WTC11 (cell line): ENCODE results near the gene FNDC7. TPM values are rescaled to one million over a fixed set of nuclear protein-coding genes. Genes with fewer than 3 reads are reported as not detected.

ENCODE experiments used
- ATAC-seq: fragments of 200-7000 bp; cut with Tn5 transposase; 2 replicates; pipeline ENCODE4 v1.10.0; 2021; ENCODE audit warnings: mild to moderate bottlenecking, moderate library complexity
- CTCF ChIA-PET: fragments of 300-600 bp; sonication (Branson Sonifier 250); formaldehyde crosslinking; loops from one replicate; lab custom pipeline; 2021; ENCODE audit warnings: antibody characterized with exemption; lab: Charles Lee
- POLR2A ChIA-PET: fragments of 350-600 bp; sonication (Branson Sonifier 250); formaldehyde crosslinking; loops from one replicate; lab custom pipeline; 2021; ENCODE audit warnings: antibody characterized with exemption; lab: Charles Lee
- DNase-seq: peaks from one replicate; pipeline ENCODE4 v3.0.0; 2021; ENCODE audit warnings: low spot score
- H3K27ac Mint-ChIP-seq: 2 replicates; pipeline ENCODE4 v1.8.0; 2021; ENCODE audit warnings: mixed read lengths
- H3K27me3 Mint-ChIP-seq: 2 replicates; pipeline ENCODE4 v1.8.0; 2021; ENCODE audit warnings: low read depth, mild to moderate bottlenecking, moderate library complexity, mixed read lengths
- H3K36me3 Mint-ChIP-seq: 2 replicates; pipeline ENCODE4 v1.8.0; 2021; ENCODE audit warnings: mixed read lengths
- H3K4me1 Mint-ChIP-seq: 2 replicates; pipeline ENCODE4 v1.8.0; 2022; ENCODE audit warnings: mixed read lengths
- H3K4me3 Mint-ChIP-seq: 2 replicates; pipeline ENCODE4 v1.8.0; 2021; ENCODE audit warnings: mild to moderate bottlenecking, moderate library complexity, mixed read lengths
- H3K9me3 Mint-ChIP-seq: 2 replicates; pipeline ENCODE4 v1.8.0; 2021; ENCODE audit warnings: mixed read lengths
- CREM ChIP-seq: sonication (generic); formaldehyde crosslinking; IDR thresholded peaks from 2 replicates; pipeline ENCODE4 v1.8.1; 2022; ENCODE audit warnings: mild to moderate bottlenecking, missing genetic modification reagents, moderate library complexity
- PRRX2 ChIP-seq: fragments of 250-450 bp; sonication (Bioruptor Pico); IDR thresholded peaks from 2 replicates; pipeline ENCODE4 v1.8.0; 2021; ENCODE audit warnings: mild to moderate bottlenecking
- ZMAT4 ChIP-seq: fragments of 250-450 bp; sonication (Bioruptor Pico); IDR thresholded peaks from 2 replicates; pipeline ENCODE4 v1.9.0; 2021; ENCODE audit warnings: mild to moderate bottlenecking
- total RNA-seq: library from RNA; stranded (reverse); gene quantifications from 3 replicates; pipeline ENCODE4 v1.2.3, GENCODE V29; 2021

The FNDC7 gene
- total RNA-seq, 1 experiment from 2014 or later: 0.28 TPM

DNA sequence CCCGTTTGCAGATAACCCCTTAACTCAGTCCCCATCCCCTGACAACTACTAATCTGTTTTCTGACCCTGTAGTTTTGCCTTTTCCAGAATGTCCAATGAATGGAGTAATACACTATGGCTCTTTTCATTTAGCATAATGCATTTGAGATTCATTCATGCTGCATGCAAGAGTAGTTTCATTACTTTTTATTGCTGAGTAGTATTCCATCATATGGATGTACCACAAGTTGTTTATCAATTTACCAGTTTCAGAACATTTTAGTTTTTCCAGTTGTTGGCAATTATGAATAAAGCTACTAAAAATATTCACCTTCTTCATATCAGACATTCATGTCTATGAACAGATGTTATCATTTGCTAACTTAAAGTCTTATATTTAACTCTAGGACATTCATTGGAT lies 79.1 kb downstream of the FNDC7 start:
- ATAC-seq (no peak), DNase-seq (no peak)
- TF ChIP-seq PRRX2 (CRISPR knock-in tag) (no peak), CREM (CRISPR knock-in tag) (no peak), ZMAT4 (CRISPR knock-in tag) (no peak)
- POLR2A ChIA-PET: no interaction called here
- Mint-ChIP-seq H3K9me3 (peaks cover 40% of the 10 kb centered on the region), H3K4me1 (no peaks in the 10 kb centered on the region), H3K27me3 (peaks cover under 1% of the 10 kb centered on the region; the same call in 1 of the 2 replicates), H3K27ac (no peak overlapping the region), H3K4me3 (no peak overlapping the region), H3K36me3 (peaks cover 70% of the 10 kb centered on the region)
- CTCF ChIA-PET: no interaction called here

Other genes with a start within 250 kb of the FNDC7 start
- 43.1 to 65.7 TPM (median 45.0 TPM) in 3 replicates for gene EEIG2, start 152.8 kb upstream of the FNDC7 start, total RNA-seq
- gene HENMT1, start 51.8 kb upstream of the FNDC7 start, total RNA-seq: 4.6 to 5.3 TPM (median 4.7 TPM) in 3 replicates
- 42.8 to 50.5 TPM (median 43.0 TPM) in 3 replicates for gene PRPF38B, start 20.6 kb upstream of the FNDC7 start, total RNA-seq
- gene STXBP3, start 33.8 kb downstream of the FNDC7 start, total RNA-seq: 26.1 to 30.2 TPM (median 26.5 TPM) in 3 replicates
- not detected in 3 replicates for gene AKNAD1, start 144.2 kb downstream of the FNDC7 start, total RNA-seq
- 18.4 to 23.7 TPM (median 22.6 TPM) in 3 replicates for gene GPSM2, start 164.1 kb downstream of the FNDC7 start, total RNA-seq